HCT116 (cell line): ENCODE data around the gene ZFR2. TPM values are rescaled to one million over a fixed set of nuclear protein-coding genes. Genes with fewer than 3 reads are reported as not detected.

Source experiments
- ATAC-seq: fragments of 200-7000 bp; cut with Tn5 transposase; 2 replicates; pipeline ENCODE4 v1.9.1; 2020; ENCODE audit warnings: mild to moderate bottlenecking, moderate library complexity
- BruUV-seq: library from RNA; stranded (reverse); fragments of 400-500 nt; replicated peaks from 2 replicates; lab custom pipeline; 2021; lab: Mats Ljungman, UMichigan
- CTCF ChIA-PET: fragments of 300-600 bp; sonication (Branson Sonifier 250); formaldehyde crosslinking; loops from one replicate; lab custom pipeline; 2021; ENCODE audit warnings: antibody characterized with exemption; lab: Charles Lee
- POLR2A ChIA-PET: fragments of 300-600, 350-600 bp; sonication (Branson Sonifier 250); formaldehyde crosslinking; loops from one replicate; lab custom pipeline; 2021; ENCODE audit warnings: antibody characterized with exemption; lab: Charles Lee
- RAD21 ChIA-PET, 2 experiments: fragments of 300-600 bp; sonication (Branson Sonifier 250); formaldehyde crosslinking; loops; one replicate each; lab custom pipeline; 2023; ENCODE audit warnings: low total read pairs in 2 of 2; ENCODE audit not compliant: uncharacterized antibody in 2 of 2, unreplicated experiment in 2 of 2, low non-redundant PET in 1 of 2; lab: Charles Lee
- DNase-seq: peaks from one replicate; pipeline ENCODE4 v3.0.0-alpha.2; 2010; ENCODE audit warnings: low read depth, low spot score
- H2AFZ ChIP-seq: fragments of 200-600 bp; shearing (Covaris generic), sonication (generic); 2 replicates; pipeline ENCODE4 v1.6.1; 2017; ENCODE audit warnings: low read depth, mixed run types, mixed read lengths, antibody characterized with exemption, low read length; ENCODE audit not compliant: poor library complexity, severe bottlenecking
- H3K27ac ChIP-seq: 2 replicates; pipeline ENCODE4 v1.5.1; 2012; ENCODE audit warnings: low read depth, low read length
- H3K27me3 ChIP-seq: fragments of 200-600 bp; sonication (generic); 2 replicates; pipeline ENCODE4 v1.6.1; 2016; ENCODE audit warnings: mixed run types, low read length, mixed read lengths; ENCODE audit not compliant: insufficient read depth
- H3K36me3 ChIP-seq, 2 experiments: fragments of 200-500 bp in 1 of 2; fragments of 200-600 bp in 1 of 2; sonication (Bioruptor generic) in 1 of 2; sonication (generic) in 1 of 2; 2 replicates each; pipeline versions ENCODE4 v1.5.1 to v1.6.1; 2014 to 2016; ENCODE audit warnings: low read length in 2 of 2, inconsistent platforms in 1 of 2, mixed read lengths in 1 of 2, mixed run types in 1 of 2; ENCODE audit not compliant: insufficient read depth in 2 of 2, control insufficient read depth in 1 of 2
- H3K4me1 ChIP-seq, 2 experiments: fragments of 200-600 bp in 1 of 2; sonication (generic) in 1 of 2; 2 replicates each; pipeline versions ENCODE4 v1.5.1 to v1.6.1; 2012 to 2017; ENCODE audit warnings: low read length in 2 of 2, inconsistent platforms in 1 of 2, mild to moderate bottlenecking in 1 of 2, mixed read lengths in 1 of 2, mixed run types in 1 of 2, moderate library complexity in 1 of 2; ENCODE audit not compliant: insufficient read depth in 2 of 2, control insufficient read depth in 1 of 2
- H3K4me2 ChIP-seq: fragments of 200-600 bp; sonication (generic); 2 replicates; pipeline ENCODE4 v1.6.1; 2017; ENCODE audit warnings: mixed run types, low read length, mixed read lengths
- H3K4me3 ChIP-seq, 2 experiments: fragments of 200-600 bp in 1 of 2; sonication (generic) in 1 of 2; replicated peaks in 1 of 2; 2 replicates each; pipeline ENCODE4 v1.5.1; 2011 to 2016; ENCODE audit warnings: low read length in 2 of 2, control low read depth in 1 of 2, low read depth in 1 of 2, mild to moderate bottlenecking in 1 of 2, mixed read lengths in 1 of 2, mixed run types in 1 of 2
- H3K79me2 ChIP-seq: fragments of 200-600 bp; sonication (generic); 2 replicates; pipeline ENCODE4 v1.6.1; 2017; ENCODE audit warnings: mild to moderate bottlenecking, mixed run types, low read length, moderate library complexity, mixed read lengths; ENCODE audit not compliant: insufficient read depth
- H3K9ac ChIP-seq: fragments of 200-600 bp; sonication (generic); 2 replicates; pipeline ENCODE4 v1.6.1; 2016; ENCODE audit warnings: low read length, mixed read lengths
- H3K9me2 ChIP-seq: fragments of 200-600 bp; sonication (generic), shearing (Covaris generic); 2 replicates; pipeline ENCODE4 v1.6.1; 2017; ENCODE audit warnings: mixed run types, mild to moderate bottlenecking, moderate library complexity; ENCODE audit not compliant: insufficient read depth
- H3K9me3 ChIP-seq, 2 experiments: fragments of 200-500 bp in 1 of 2; fragments of 200-600 bp in 1 of 2; sonication (Bioruptor generic) in 1 of 2; sonication (generic) in 1 of 2; 2 replicates each; pipeline ENCODE4 v1.6.1; 2014 to 2017; ENCODE audit warnings: low read length in 2 of 2, mixed read lengths in 2 of 2, inconsistent platforms in 1 of 2, low read depth in 1 of 2, mild to moderate bottlenecking in 1 of 2, mixed run types in 1 of 2, moderate library complexity in 1 of 2; ENCODE audit not compliant: control insufficient read depth in 1 of 2, insufficient read depth in 1 of 2
- H4K20me1 ChIP-seq: fragments of 200-600 bp; sonication (generic), shearing (Covaris generic); 2 replicates; pipeline ENCODE4 v1.6.1; 2017; ENCODE audit warnings: mixed run types, mild to moderate bottlenecking, moderate library complexity; ENCODE audit not compliant: insufficient read depth
- ATF3 ChIP-seq: IDR thresholded peaks from 2 replicates; pipeline ENCODE4 v1.6.1; 2012
- CBX3 ChIP-seq: IDR thresholded peaks from 2 replicates; pipeline ENCODE4 v1.6.1; 2012; ENCODE audit warnings: low read depth
- CEBPB ChIP-seq: IDR thresholded peaks from 2 replicates; pipeline ENCODE4 v1.6.1; 2012; ENCODE audit warnings: low read depth
- EGR1 ChIP-seq: IDR thresholded peaks from 2 replicates; pipeline ENCODE4 v1.6.1; 2012; ENCODE audit warnings: low read depth
- EZH2 ChIP-seq: fragments of 200-600 bp; sonication (generic); IDR thresholded peaks from 2 replicates; pipeline ENCODE4 v1.6.1; 2017; ENCODE audit warnings: antibody characterized with exemption, mixed run types
- EZH2phosphoT487 ChIP-seq: fragments of 200-600 bp; IDR thresholded peaks from 2 replicates; pipeline ENCODE4 v1.6.1; 2018; ENCODE audit warnings: antibody characterized with exemption, borderline replicate concordance
- FOSL1 ChIP-seq: IDR thresholded peaks from 2 replicates; pipeline ENCODE4 v1.6.1; 2012; ENCODE audit warnings: low read depth
- MAX ChIP-seq: IDR thresholded peaks from 2 replicates; pipeline ENCODE4 v1.6.1; 2012
- REST ChIP-seq: IDR thresholded peaks from 2 replicates; pipeline ENCODE4 v1.6.1; 2012; ENCODE audit warnings: low read depth
- SIN3A ChIP-seq: IDR thresholded peaks from 2 replicates; pipeline ENCODE4 v1.6.1; 2012; ENCODE audit warnings: low read depth
- SP1 ChIP-seq: IDR thresholded peaks from 2 replicates; pipeline ENCODE4 v1.6.1; 2012; ENCODE audit warnings: low read depth
- TCF7L2 ChIP-seq: IDR thresholded peaks from 2 replicates; pipeline ENCODE4 v1.7.0; 2011; ENCODE audit warnings: borderline replicate concordance, inconsistent platforms; ENCODE audit not compliant: insufficient read depth, insufficient read length; ENCODE audit errors: extremely low read depth
- ZFX ChIP-seq: fragments of 450-650 bp; IDR thresholded peaks from 2 replicates; pipeline ENCODE4 v1.6.1; 2017
- ZNF274 ChIP-seq: fragments of 200-500 bp; sonication (Bioruptor generic); IDR thresholded peaks from 2 replicates; pipeline ENCODE4 v1.6.1; 2014; ENCODE audit warnings: mild to moderate bottlenecking, low read depth, low read length, inconsistent platforms
- intact Hi-C: fragments of 100-400 bp; cut with micrococcal nuclease; formaldehyde crosslinking; loops from 2 replicates; pipeline ENCODE4 v1.10.0; 2022
- total RNA-seq: library from RNA; stranded (reverse); gene quantifications from one replicate; pipeline ENCODE4 v1.2.1, GENCODE V29; 2021; ENCODE audit not compliant: unreplicated experiment

The ZFR2 gene
- total RNA-seq, 1 experiment from 2014 or later = 0.34 TPM

GRCh38 chr19:3762501-3763459, 106.1 kb downstream of the ZFR2 start, which contains the start of gene MRPL54 (continued):
- TF ChIP-seq ZFX (0 out of 2 replicates have a peak, but pooled peaks have one; percentile 11), SIN3A (no peak), TCF7L2 (peak; percentile 75), ZNF274 (no peak), CBX3 (no peak), EZH2 (no peak)

GRCh38 chr19:3762130-3762473, 106.7 kb downstream of the ZFR2 start:
- ChIA-PET CTCF (interaction anchor here (0.6 to 2.4 kb wide), 13 partner anchors 15 to 446 kb away, joined by 3 to 20 read pairs (median 4); no protein-coding TSS in a partner anchor), RAD21 (interaction anchor here in 1 of 2 experiments (1.0 kb wide), 1 partner anchor 86 kb away, joined by 3 read pairs; no protein-coding TSS in a partner anchor), POLR2A (interaction anchor here (0.8 to 2.2 kb wide), 13 partner anchors 9 to 486 kb away, joined by 3 to 10 read pairs (median 5); partner anchors contain the start of genes EEF2 and TJP3)
- ATAC-seq (no peak), DNase-seq (no peak)
- Histone ChIP-seq H3K79me2 (peaks cover 32% of the 10 kb centered on the region), H3K27ac (peak overlapping the region; percentile 93), H3K9me2 (no peaks in the 10 kb centered on the region), H3K4me2 (peak overlapping the region; percentile 86), H2AFZ (peak overlapping the region; percentile 62), H3K4me3 (peak overlapping the region; percentile 77 to 99), H3K9ac (peak overlapping the region; percentile 85), H3K36me3 (peaks cover 2 to 14% of the 10 kb centered on the region in 2 experiments; a peak in 2 of 4 replicates), H4K20me1 (no peaks in the 10 kb centered on the region), H3K27me3 (no peaks in the 10 kb centered on the region), H3K4me1 (peaks cover 6 to 14% of the 10 kb centered on the region in 2 experiments; a peak in 2 of 4 replicates), H3K9me3 (no peaks in the 10 kb centered on the region)
- BruUV-seq = no TSS peak
- intact Hi-C loops = loop anchor here (1.0 to 5.0 kb wide), 2 partner anchors 34 to 60 kb away; no protein-coding TSS in a partner anchor
- no peak; the same call in 1 of the 2 replicates for TF ChIP-seq CBX3
- TF ChIP-seq SP1 = no peak
- no peak for TF ChIP-seq EGR1
- TF ChIP-seq FOSL1 = no peak
- no peak for TF ChIP-seq MAX
- TF ChIP-seq ZNF274 = no peak
- TF ChIP-seq ATF3 = no peak
- no peak for TF ChIP-seq REST
- TF ChIP-seq EZH2phosphoT487 = no peak
- TF ChIP-seq TCF7L2 = no peak
- TF ChIP-seq SIN3A = no peak
- no peak for TF ChIP-seq CEBPB
